ENCODE measurements around the gene PEBP1. TPM values are rescaled to one million over a fixed set of nuclear protein-coding genes. Genes with fewer than 3 reads are reported as not detected.

PEBP1 gene
- polyA plus RNA-seq, 2 of the 4 experiments (the other 2 are of a cell fraction), result 169 to 246 TPM

DNA sequence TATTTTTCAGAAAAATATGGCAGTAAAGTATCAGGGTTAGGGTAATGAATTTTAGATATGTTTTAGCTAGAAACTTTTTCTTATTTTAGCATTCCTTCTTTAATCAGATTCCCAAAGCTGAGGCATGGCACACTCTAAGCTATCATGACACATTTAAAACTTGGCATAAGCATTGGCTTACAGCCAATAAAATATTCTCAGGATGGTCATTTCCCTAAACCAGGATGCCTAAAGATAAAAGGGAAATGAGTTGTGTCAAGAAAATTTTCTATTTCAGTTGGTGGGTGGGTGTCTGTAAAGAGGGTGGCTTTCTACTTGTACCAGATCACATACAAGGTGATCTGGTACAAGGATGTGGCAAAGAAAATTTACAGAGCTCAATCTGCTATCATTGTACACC lies 47.8 kb downstream of the PEBP1 start (continued):
- no peak for TF ChIP-seq FOSB (CRISPR knock-in tag; IDR thresholded peaks at IDR 0.05)
- TF ChIP-seq JUN (IDR thresholded peaks at IDR 0.05), result no peak
- TF ChIP-seq CBX2 (IDR thresholded peaks at IDR 0.05; ENCODE audit: borderline replicate concordance, low read depth), result no peak
- no peak for TF ChIP-seq JUNB (IDR thresholded peaks at IDR 0.05)
- TF ChIP-seq HDAC2 (IDR thresholded peaks at IDR 0.05), result no peak

DNA sequence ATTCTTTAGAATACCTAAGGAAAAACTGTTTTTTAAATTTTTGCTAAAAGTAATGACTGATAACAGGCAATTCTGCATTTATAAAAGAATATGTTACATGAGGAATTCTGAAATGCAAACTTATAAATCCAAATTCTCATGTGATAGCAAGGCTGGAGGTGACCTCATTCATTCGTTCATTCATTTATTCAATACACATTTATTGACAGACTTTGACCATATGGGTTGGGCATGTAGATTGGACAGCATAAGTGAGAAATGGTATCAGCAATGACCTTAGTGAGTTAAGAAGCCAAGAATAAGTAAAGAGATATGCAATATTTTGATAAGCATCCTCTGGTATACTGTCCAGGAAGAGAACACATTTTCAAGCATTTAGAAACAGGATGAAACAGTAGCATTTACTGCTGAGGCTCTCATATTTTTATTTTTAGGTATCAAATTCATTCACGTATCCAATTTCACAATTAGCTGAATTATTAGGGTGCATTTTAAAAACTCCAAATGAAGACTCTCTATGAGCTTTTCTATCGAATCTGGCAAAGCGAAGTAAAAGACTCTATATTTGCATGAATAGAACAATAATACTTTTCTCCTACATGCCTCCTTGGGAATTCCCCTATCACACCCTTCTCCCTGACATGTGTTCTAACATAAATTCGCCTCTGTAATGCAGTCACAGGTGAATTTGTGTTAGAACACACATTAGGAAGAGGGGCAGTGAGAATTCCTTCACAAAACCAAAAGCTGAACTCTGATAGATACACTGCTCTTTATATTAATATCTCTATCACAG lies 49.9 kb downstream of the PEBP1 start:
- DNase-seq (ENCODE audit: low read depth in 1 of 2, low spot score in 1 of 2) (no peak), FAIRE-seq (no peak), ATAC-seq (no peak)
- no peaks in the 10 kb centered on the region for H3K9me3 ChIP-seq
- TF ChIP-seq FOSB (CRISPR knock-in tag; IDR thresholded peaks at IDR 0.05), result no peak
- TF ChIP-seq CHD4 (IDR thresholded peaks at IDR 0.05; ENCODE audit: borderline replicate concordance), result no peak
- TF ChIP-seq MAX (IDR thresholded peaks at IDR 0.05), result no peak
- TF ChIP-seq HEYL (CRISPR knock-in tag; IDR thresholded peaks at IDR 0.05), result no peak
- TF ChIP-seq NPAS2 (CRISPR knock-in tag; IDR thresholded peaks at IDR 0.05; ENCODE audit: borderline replicate concordance), result no peak
- TF ChIP-seq ESRRA (IDR thresholded peaks at IDR 0.05; ENCODE audit: borderline replicate concordance, low read length), result no peak
- no peak for TF ChIP-seq KDM5A (IDR thresholded peaks at IDR 0.05)
- TF ChIP-seq CHD2 (IDR thresholded peaks at IDR 0.05; ENCODE audit: low read length, partially characterized antibody), result no peak
- no peak for TF ChIP-seq PHF8 (IDR thresholded peaks at IDR 0.05; ENCODE audit: borderline replicate concordance, low read depth)
- ChIA-PET CTCF (interaction anchor here (0.6 to 9.5 kb wide), 5 partner anchors 27 to 190 kb away, joined by 3 to 193 read pairs (median 4); partner anchors contain the start of genes SUDS3 and TAOK3), POLR2A (no interaction called here)
- H3K27ac ChIP-seq, result no peak overlapping the region
- WGBS (ENCODE audit: missing lambda C conversion rate), result 80% methylated on average over 5 of the region's 5 CpGs
- no peak overlapping the region for H3K4me2 ChIP-seq
- no peak overlapping the region for H3K4me3 ChIP-seq
- peaks cover 10% of the 10 kb centered on the region for H3K4me1 ChIP-seq

DNA sequence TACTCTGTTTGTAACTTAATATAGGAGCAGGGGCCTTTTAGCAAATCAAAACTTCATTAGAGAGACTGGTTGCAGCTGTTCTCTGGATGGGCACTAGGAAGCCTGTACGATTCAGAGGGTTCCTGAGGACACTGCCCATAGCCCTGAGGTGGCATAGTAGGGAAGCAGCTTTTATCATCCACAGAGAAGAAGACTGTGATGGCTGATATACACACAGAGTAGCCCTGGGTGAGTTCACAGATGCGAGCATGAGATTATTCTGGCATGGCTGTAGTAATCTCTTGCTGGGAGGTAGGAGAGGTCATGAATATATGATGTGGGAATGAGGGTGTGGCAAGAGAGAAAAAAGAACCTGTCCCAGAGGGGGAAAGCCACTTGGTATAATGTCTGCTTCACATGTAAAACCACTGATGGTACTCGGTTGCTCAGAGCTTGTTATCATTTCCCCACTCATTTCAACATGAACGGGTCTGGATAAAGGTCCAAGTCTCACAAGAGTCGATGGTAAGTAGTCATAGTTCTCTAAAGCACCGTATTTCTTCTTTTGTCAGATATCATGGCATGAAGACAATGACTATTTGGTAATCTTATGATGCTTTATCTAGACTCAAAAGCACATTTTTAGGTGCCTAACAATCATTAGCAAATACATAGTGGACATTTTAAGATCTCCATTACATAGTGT lies 52.0 kb downstream of the PEBP1 start:
- H3K27ac ChIP-seq, result no peak overlapping the region
- ATAC-seq, result no peak
- H3K4me2 ChIP-seq, result no peak overlapping the region

More for the DNA sequence above, 52.0 kb downstream of the PEBP1 start:
- DNase-seq (ENCODE audit: low read depth in 1 of 2, low spot score in 1 of 2) (no peak), FAIRE-seq (no peak)
- no peaks in the 10 kb centered on the region for H3K4me1 ChIP-seq
- ChIA-PET POLR2A (no interaction called here), CTCF (interaction anchor here (9.5 kb wide), 1 partner anchor 188 kb away, joined by 193 read pairs; the partner anchor contains the start of genes SUDS3 and TAOK3)
- 79% methylated on average over 6 of the region's 6 CpGs for WGBS (ENCODE audit: missing lambda C conversion rate)
- H3K4me3 ChIP-seq, result no peak overlapping the region
- H3K9me3 ChIP-seq, result no peaks in the 10 kb centered on the region
- TF ChIP-seq HOXB5 (CRISPR knock-in tag; IDR thresholded peaks at IDR 0.05) (no peak), EHF (CRISPR knock-in tag; IDR thresholded peaks at IDR 0.05) (no peak), HEYL (CRISPR knock-in tag; IDR thresholded peaks at IDR 0.05) (no peak), MYC (IDR thresholded peaks at IDR 0.05; ENCODE audit: borderline replicate concordance, low read length) (no peak), NPAS2 (CRISPR knock-in tag; IDR thresholded peaks at IDR 0.05; ENCODE audit: borderline replicate concordance) (no peak), E2F6 (IDR thresholded peaks at IDR 0.05; ENCODE audit: borderline replicate concordance, low read depth) (no peak), PHF8 (IDR thresholded peaks at IDR 0.05; ENCODE audit: borderline replicate concordance, low read depth) (no peak)
- TF ChIP-seq, protein P1, sequence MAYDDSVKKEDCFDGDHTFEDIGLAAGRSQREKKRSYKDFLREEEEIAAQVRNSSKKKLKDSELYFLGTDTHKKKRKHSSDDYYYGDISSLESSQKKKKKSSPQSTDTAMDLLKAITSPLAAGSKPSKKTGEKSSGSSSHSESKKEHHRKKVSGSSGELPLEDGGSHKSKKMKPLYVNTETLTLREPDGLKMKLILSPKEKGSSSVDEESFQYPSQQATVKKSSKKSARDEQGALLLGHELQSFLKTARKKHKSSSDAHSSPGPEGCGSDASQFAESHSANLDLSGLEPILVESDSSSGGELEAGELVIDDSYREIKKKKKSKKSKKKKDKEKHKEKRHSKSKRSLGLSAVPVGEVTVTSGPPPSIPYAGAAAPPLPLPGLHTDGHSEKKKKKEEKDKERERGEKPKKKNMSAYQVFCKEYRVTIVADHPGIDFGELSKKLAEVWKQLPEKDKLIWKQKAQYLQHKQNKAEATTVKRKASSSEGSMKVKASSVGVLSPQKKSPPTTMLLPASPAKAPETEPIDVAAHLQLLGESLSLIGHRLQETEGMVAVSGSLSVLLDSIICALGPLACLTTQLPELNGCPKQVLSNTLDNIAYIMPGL (CRISPR knock-in tag; IDR thresholded peaks at IDR 0.05; ENCODE audit: borderline replicate concordance), result no peak

Data from A549 (cell line).